Duodenal mucosa (tissue), 2 donors: ENCODE measurements around the gene CIB4.

Experiments used
- H3K27ac ChIP-seq: one replicate; pipeline ENCODE4 v1.7.0; 2013; ENCODE audit warnings: low read depth, low read length
- H3K27me3 ChIP-seq, 2 donors: one replicate each; pipeline ENCODE4 v1.7.0; 2013; ENCODE audit warnings: low read length in 2 of 2, control low read depth in 1 of 2; ENCODE audit not compliant: insufficient read depth in 2 of 2, control insufficient read depth in 1 of 2
- H3K36me3 ChIP-seq, 2 donors: one replicate each; pipeline ENCODE4 v1.7.0; 2013; ENCODE audit warnings: low read length in 2 of 2, control low read depth in 1 of 2; ENCODE audit not compliant: insufficient read depth in 2 of 2, control insufficient read depth in 1 of 2
- H3K4me1 ChIP-seq, 2 donors: one replicate each; pipeline ENCODE4 v1.7.0; 2013; ENCODE audit warnings: low read length in 2 of 2, control low read depth in 1 of 2; ENCODE audit not compliant: insufficient read depth in 2 of 2, control insufficient read depth in 1 of 2
- H3K4me3 ChIP-seq, 2 donors: one replicate each; pipeline ENCODE4 v1.7.0; 2013; ENCODE audit warnings: low read length in 2 of 2, low read depth in 1 of 2
- H3K9ac ChIP-seq, 2 donors: one replicate each; pipeline ENCODE4 v1.7.0; 2013; ENCODE audit warnings: low read length in 2 of 2, low read depth in 1 of 2
- H3K9me3 ChIP-seq, 2 donors: one replicate each; pipeline ENCODE4 v1.7.0; 2013; ENCODE audit warnings: low read length in 2 of 2, control low read depth in 1 of 2; ENCODE audit not compliant: control insufficient read depth in 1 of 2

The CIB4 gene

DNA sequence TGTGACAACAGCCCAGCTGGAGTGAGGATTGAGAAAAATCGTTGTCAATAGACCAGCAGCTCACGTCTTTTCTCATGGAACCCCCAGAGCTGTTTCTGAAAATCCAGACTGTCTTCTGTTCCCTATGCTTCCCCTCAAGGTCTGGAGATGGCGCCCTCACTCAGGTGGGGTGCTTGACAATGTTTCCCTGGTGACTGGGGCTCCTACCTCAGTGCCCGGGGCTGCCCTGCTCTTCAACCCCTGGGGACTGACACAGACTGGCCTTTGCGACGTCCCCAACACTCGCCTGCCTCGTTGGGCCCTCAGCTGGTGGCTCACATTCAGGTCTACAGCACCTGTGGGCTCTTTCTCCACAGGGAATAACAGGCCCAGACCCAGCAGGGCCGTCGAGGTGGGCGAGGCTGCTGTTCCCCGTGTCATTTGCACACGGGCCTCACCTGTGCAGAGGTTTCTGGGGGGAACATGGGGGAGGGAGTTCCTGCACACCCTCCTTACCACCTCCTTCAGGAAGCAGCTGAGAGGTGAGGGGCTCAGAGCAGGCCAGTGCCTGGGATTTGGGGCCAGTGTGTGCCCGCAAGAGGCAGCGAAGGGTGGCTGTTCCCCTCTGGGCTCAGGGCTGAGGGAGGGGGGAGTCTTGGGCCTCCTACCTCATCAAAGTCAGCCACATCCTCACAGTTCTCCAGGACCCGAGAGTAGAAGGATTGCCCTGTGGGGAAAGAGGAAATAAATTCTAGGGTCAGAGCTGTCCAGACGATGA is 103.9 kb downstream of the CIB4 start:
- no peak overlapping the region for H3K27ac ChIP-seq
- H3K9ac ChIP-seq = no peak overlapping the region
- H3K9me3 ChIP-seq = no peaks in the 10 kb centered on the region
- no peaks in the 10 kb centered on the region for H3K36me3 ChIP-seq
- H3K4me3 ChIP-seq = no peak overlapping the region
- no peaks in the 10 kb centered on the region for H3K27me3 ChIP-seq
- H3K4me1 ChIP-seq = no peaks in the 10 kb centered on the region

DNA sequence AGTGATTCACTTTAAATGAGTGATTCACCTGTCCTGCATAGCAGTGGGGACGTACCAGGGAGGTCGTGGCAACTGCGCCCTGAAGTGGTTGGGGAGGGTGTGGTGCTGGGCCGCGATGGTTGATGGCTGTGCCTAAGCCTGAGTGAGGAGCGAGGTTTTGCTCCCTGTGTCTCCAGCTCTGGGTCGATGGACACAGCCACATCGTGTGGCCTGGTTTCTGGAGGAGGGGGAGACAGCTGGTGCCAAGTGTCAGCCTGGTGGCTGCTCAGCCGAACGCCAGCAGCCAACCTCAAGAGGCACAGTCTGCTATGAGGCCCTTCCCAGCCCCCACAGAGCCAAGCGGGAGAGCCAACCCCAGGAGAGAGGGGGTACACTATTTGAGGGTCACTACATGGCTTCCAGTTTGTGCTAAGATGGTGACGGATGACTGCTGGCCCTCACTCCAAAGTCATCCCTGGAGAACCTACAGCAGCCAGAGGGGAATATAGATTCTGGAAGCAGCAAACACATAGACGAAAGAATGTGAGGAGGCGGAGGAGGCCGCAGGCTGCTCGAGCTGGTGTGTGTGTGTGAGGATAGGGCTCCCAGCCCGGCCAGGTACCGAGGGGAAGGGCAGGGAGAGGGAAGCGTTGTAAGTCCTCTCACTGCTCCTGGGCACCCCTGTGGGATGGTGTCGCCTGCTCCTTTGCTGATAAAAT is 104.6 kb downstream of the CIB4 start:
- Histone ChIP-seq H3K27me3 (no peaks in the 10 kb centered on the region), H3K9me3 (no peaks in the 10 kb centered on the region), H3K4me3 (no peak overlapping the region), H3K4me1 (no peaks in the 10 kb centered on the region), H3K27ac (no peak overlapping the region), H3K9ac (no peak overlapping the region), H3K36me3 (no peaks in the 10 kb centered on the region)

DNA sequence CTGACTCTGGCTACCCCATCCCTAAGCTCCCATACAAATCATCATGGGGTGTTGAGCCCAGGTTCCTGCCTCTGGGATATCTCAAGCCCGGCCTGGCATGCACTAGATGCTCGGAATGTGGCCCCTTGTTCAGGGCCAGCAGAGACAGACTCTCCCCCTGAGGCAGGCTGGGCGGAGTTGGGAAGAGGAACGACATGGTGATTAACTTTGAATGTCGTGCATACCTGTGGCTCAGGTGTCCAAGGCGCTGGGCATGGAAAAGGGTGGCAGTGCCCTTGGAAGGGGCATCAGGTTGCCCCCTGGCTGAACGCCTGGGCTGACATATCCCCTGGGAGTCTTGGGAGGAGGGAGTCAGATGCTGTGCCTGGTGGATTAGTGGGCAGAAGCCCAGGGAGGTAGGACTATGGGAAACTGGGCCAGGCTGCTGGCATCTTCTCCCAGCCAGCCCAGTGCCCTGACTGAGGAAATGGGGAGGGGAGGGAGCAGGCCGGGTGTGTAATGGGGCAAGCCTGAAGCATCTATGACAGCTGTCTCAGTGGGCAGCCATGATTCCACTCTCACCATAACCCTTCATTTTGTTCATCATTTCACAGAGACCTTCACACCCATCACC is 105.4 kb downstream of the CIB4 start:
- Histone ChIP-seq H3K36me3 (no peaks in the 10 kb centered on the region), H3K27ac (no peak overlapping the region), H3K4me3 (no peak overlapping the region), H3K27me3 (no peaks in the 10 kb centered on the region), H3K9ac (no peak overlapping the region), H3K9me3 (no peaks in the 10 kb centered on the region), H3K4me1 (no peaks in the 10 kb centered on the region)

DNA sequence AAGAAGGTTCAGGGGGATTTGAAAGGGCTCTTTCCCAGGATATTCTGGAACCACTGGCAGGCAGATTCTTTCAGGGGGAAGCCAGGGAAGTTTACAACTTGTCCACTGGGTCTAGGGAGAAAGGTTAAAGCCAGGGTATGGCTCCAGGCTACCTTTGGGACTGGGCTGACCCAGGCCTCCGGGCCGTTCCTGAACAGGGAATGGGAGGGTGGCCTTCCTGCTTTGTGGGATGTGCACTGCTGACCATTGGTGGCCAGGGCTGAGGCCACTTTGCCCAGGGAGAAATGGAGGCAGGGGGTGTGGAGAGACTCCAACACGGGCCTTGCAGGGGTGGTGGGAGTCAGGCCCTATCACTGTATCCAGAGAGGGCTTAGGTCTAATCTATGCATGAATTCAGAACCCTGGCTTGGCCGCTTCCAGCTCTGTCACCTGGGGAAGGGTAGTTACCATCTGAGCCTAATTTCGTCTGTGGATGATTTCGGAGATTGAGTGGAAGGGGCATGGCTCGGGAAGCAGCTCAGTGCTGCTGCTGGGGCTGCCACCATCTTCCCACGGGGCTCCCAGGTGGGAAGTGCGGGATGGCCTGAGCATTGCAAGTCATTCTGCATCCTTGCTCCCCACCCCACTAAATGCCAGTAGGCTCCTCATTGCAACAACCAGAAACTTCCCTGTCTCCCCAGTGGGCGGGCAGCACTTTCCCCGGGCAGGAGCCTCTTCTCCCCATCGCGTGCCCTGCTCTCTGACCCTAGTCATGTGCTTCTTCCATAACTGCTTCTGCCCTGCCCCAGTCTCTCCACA is 106.1 kb downstream of the CIB4 start:
- Histone ChIP-seq H3K4me1 (no peaks in the 10 kb centered on the region), H3K36me3 (no peaks in the 10 kb centered on the region), H3K9ac (no peak overlapping the region), H3K4me3 (no peak overlapping the region), H3K27ac (no peak overlapping the region), H3K27me3 (no peaks in the 10 kb centered on the region), H3K9me3 (no peaks in the 10 kb centered on the region)

DNA sequence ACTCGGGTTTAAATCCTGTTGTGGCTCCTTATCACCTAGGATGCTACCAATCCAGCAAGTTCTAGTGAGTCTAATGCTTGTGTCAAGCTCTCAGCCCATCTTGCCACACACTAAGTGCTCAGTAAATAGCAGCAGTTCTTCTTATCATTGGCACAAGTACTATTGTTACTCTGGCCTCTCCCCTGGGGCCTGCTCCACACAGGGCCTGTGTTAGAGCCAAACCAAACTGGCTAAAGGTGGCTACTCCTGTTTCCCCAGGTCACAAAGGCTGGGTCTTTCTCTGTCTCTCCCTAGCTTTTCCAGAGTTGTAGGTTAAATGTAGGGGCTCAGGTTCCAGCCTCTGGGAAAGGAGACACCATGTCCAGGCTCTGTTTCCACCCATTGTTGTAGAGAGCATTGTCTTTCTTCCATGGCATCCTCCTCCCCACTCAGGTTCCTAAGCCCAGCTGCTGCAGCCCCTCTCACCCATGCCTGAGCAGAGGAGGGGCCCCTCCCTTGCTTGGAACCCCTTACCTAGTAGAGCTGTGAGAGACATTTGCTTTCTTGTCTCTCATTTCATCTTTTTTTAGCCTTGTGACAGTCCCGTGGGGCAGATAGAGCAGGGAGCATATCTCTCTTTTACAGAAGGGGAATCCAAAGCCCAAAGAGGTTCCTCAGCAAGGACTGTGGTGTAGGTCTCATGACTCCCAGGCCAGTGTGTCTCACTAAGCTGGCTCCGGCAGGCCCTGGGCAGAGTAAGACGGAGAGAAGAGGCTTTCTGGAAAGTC is 106.9 kb downstream of the CIB4 start:
- Histone ChIP-seq H3K9me3 (no peaks in the 10 kb centered on the region), H3K36me3 (no peaks in the 10 kb centered on the region), H3K4me3 (no peak overlapping the region), H3K4me1 (no peaks in the 10 kb centered on the region), H3K9ac (no peak overlapping the region), H3K27me3 (no peaks in the 10 kb centered on the region), H3K27ac (no peak overlapping the region)

DNA sequence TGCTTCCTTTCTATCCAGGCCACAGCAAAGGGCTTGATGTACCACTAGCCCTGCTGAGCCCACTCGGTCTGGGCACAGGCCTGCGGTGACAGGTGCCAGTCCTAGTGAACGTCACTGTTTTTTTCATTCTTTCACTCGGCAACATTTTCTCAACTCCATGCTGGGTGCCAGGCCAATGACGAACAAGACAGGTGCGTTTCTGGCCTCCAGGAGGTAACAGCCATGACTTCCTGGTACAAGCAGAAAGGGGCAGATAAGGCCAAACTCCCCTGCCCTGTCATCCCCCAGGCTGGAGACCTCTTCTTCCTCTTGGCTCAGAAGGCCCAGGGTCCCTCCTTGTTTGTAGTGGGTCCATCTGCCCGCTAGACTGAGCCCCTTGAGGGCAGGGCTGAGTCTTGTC is 107.5 kb downstream of the CIB4 start:
- Histone ChIP-seq H3K4me3 (no peak overlapping the region), H3K9me3 (no peaks in the 10 kb centered on the region), H3K9ac (no peak overlapping the region), H3K36me3 (no peaks in the 10 kb centered on the region), H3K27ac (no peak overlapping the region), H3K4me1 (no peaks in the 10 kb centered on the region), H3K27me3 (no peaks in the 10 kb centered on the region)

DNA sequence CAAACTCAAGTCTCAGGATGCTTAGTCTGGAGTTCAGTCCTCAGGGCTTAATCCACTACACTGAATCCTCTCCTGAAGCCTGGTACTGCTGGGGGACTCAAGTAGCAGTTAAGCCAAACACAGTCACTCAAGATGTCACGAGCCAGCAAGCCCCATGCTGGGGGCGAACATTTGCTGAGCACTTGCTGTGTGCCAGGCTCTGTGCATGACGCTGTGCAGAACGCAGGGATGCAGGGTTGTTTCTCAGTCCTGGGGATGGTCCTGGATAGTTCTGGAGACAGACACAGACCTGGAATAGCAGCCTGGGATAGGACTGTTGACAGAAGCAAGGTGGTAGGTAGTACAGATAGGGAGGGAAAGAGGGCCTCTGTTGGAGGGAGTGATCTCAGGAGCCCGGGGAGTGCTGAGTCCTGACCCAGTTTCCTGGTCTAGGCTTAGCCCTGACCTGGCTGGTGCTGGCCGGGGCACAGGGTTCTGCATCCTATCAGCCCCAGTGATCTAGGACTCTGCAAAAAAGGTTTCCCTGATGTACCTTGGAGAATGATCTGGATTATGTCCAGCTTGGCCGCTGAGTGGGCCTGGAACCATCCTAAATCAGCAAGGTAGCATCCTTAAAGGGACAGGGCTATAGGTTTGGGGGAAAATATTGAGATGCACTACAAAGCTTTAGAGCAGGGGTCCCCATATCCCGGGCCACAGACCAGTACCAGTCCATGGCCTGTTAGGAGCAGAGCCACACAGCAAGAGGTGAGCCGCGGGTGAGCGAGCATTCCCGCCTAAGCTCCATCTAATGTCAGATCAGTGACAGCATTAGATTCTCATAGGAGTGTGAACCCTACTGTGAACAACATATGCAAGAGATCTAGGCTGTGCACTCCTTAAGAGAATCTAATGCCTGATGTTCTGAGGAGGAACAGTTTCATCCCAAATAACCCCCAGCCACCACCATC is 108.6 kb downstream of the CIB4 start:
- Histone ChIP-seq H3K27me3 (no peaks in the 10 kb centered on the region), H3K4me1 (no peaks in the 10 kb centered on the region), H3K9ac (no peak overlapping the region), H3K4me3 (no peak overlapping the region), H3K27ac (no peak overlapping the region), H3K36me3 (no peaks in the 10 kb centered on the region), H3K9me3 (no peaks in the 10 kb centered on the region)
